HK-2 (cell line): Measurements from ENCODE around the gene EEF1AKMT1.
"Not testable (repeated sequence)": the region's sequence is repeated elsewhere in the genome, so short reads cannot be mapped to it uniquely, and the experiment has no call there.

Experiments used
- DNase-seq: peaks from one replicate; pipeline ENCODE4 v3.0.0-alpha.2; 2018; ENCODE audit not compliant: unreplicated experiment

The EEF1AKMT1 gene

DNA sequence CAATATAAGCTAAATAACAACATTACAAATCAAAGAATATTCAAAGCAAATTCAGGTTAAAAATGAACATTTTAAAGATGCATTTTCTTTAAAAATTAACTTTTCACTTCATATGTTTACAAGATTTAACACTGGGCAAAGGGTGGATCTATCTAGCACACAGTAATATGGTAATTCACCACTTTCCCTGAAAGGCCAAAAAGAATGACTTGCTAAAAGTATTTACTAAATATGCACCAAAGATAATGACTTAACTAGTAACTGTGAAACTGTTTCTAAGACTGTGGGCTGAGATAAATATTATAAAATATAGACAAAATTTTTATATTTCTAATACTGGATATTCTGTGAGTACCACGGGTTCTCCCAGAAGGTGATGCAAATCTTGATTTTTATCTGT is 4.5 kb upstream of the EEF1AKMT1 start:
- DNase-seq, result no peak

- DNase-seq, result no peak
Measured at GRCh38 chr13:20776751-20777150, 3.0 kb upstream of the EEF1AKMT1 start.

DNA sequence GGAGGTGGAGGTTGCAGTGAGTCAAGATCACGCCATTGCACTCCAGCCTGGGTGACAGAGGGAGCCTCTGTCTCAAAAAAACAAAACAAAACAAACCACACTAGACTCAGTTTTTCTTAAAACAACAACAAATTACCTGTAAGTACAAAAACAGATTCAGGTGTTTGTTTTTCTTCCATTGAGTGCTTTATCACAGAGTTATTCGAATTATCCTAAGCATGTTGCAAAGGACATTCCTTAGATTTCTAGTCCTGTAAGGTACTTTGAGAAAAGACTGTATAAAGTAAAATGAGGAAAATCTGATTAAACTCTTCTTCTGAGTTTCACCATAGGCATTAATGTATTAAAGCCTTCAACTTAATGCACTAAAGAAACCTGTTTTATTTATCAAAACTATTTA is 2.2 kb upstream of the EEF1AKMT1 start:
- no peak for DNase-seq

DNA sequence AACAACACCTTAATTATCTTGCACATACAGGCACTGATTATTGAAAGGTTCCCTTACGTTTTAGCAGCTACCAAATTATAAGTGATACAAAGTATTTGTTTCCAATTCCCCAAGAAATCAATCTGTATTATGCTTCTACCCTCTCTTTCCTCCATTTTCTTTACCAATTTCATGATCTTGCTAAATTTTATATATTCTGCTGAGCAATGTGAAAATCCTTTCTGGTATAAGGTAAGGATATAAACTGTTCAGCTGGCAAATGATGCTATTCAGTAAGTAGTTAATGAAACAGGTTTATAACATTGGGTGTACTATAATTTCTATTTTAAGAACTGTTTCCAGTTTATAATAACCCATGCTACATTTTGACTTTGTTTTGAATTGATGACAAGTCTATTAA is 985 bp upstream of the EEF1AKMT1 start:
- no peak for DNase-seq

GRCh38 chr13:20772401-20773131 is 1.2 kb downstream of the EEF1AKMT1 start:
- no peak for DNase-seq

- no peak for DNase-seq
Measured at GRCh38 chr13:20769834-20770233, 3.9 kb downstream of the EEF1AKMT1 start.

DNA sequence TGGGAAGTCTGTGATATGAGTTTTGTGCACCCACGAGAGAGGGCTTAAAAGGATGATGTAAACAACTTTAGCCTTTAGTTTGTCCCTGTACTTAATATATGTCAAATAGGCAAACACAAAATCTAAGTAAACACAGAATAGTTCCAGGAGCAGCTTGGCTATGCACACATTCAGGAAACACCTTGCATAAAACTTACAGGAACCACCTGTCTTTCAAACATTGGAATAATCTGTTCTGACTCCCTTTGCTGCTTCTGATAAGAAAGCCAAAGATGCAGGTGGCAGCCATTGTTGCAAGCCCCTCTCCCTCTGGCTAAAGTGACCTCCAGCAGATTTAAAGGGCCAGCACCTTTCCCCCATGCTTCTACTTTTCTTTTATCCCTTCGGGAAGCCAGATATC is 4.7 kb downstream of the EEF1AKMT1 start:
- DNase-seq, result no peak

GRCh38 chr13:20767309-20767943 is 6.3 kb downstream of the EEF1AKMT1 start:
- no peak for DNase-seq

DNA sequence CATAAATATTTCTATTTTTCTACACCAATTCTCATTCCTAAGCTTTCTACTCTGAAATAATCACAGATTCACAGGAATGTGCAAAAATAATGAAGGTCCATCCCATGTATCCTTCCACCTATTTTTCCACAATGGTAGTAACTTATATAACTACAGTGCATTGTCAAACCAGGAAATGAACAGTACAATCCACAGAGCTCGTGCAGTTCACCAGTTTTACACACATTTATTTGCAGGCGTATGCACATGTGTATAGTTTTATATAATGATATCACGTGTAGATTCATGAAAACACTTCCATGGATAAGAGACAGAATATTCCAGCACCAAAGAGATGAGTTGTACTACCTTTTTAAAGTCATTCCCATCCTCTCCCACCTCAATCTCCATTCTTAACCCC is 12.9 kb downstream of the EEF1AKMT1 start:
- DNase-seq, result no peak

DNA sequence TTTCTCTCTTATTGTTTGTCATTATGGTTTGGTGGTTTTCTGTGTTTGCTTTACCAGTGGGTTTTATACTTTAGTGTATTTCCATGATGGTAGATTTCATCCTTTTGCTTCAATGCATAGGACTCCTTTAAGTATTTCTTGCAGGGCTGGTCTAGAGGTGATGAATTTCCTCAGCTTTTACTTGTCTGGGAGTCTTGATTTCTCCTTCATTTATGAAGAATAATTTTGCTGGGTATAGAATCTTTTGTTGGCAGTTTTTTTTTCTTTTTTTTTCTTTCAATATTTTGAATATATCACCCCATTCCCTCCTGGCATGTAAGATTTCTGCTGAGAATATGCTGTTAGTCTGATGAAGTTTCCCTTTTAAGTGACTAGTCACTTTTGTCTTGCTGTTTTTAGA is 19.8 kb downstream of the EEF1AKMT1 start:
- no peak for DNase-seq

DNA sequence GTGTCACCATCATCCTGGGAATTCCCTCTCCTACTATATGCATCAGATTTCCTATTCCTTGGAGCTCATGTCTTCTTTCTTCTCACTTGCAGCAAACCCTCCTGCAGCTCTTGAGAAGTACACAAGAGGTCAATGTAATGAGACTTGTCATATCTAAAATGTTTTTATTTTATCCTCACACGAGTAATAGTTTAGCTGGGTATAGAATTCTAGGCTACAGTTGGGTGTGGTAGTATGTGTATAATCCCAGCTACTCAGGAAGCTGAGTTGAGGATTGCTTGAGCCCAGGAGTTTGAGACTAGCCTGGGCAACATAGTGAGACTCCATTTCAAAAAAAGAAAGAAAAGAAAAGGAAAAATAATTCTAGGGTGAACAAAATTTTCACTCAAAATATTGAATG is 24.4 kb downstream of the EEF1AKMT1 start:
- DNase-seq, result no peak

DNA sequence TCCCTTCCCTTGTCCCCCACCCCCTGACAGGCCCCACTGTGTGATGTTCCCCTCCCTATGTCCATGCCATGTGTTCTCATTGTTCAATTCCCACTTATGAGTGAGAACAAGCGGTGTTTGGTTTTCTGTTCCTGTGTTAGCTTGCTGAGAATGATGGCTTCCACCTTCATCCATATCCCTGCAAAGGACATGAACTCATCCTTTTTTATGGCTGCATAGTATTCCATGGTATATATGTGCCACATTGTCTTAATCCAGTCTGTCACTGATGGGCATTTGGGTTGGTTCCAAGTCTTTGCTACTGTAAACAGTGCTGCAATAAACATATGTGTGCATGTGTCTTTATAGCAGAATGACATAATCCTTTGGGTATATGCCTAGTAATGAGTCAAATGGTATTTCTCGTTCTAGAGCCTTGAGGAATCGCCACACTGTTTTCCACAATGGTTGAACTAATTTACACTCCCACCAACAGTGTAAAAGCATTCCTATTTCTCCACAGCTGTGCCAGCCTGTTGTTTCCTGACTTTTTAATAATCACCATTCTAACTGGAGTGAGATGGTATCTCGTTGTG is 29.8 kb downstream of the EEF1AKMT1 start:
- DNase-seq, result not testable (repeated sequence)

DNA sequence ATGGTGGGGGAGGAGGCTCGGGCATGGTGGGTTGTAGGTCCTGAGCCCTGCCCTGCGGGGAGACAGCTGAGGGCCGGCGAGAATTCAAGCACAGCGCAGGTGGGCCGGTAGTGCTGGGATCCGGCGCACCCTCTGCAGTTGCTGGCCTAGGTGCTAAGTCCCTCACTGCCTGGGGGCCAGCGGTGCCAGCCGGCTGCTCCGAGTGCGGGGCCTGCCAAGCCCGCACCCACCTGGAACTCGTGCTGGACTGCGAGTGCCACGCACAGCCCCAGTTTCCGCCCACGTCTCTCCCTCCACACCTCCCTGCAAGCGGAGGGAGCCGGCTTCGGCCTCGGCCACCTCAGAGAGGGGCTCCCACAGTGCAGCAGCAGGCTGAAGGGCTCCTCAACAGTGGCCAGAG is 33.7 kb downstream of the EEF1AKMT1 start:
- DNase-seq, result no peak

DNA sequence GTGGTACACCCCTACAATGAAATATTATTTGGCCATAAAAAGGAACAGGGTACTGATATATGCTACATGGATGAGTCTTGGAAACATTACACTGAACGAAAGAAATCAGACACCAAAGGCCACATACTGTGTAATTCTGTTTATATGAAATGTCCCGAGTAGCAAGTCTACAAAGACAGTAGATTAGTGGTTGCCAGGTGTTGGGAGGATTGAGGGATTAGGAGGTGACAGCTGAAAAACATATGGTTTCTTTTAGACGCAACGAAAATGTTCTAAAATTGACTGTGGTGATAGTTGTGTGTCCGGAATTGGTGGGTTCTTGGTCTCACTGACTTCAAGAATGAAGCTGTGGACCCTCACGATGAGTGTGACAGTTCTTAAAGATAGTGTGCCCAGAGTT is 35.1 kb downstream of the EEF1AKMT1 start:
- no peak for DNase-seq

GRCh38 chr13:20729633-20730585 is 43.9 kb downstream of the EEF1AKMT1 start:
- DNase-seq, result no peak

DNA sequence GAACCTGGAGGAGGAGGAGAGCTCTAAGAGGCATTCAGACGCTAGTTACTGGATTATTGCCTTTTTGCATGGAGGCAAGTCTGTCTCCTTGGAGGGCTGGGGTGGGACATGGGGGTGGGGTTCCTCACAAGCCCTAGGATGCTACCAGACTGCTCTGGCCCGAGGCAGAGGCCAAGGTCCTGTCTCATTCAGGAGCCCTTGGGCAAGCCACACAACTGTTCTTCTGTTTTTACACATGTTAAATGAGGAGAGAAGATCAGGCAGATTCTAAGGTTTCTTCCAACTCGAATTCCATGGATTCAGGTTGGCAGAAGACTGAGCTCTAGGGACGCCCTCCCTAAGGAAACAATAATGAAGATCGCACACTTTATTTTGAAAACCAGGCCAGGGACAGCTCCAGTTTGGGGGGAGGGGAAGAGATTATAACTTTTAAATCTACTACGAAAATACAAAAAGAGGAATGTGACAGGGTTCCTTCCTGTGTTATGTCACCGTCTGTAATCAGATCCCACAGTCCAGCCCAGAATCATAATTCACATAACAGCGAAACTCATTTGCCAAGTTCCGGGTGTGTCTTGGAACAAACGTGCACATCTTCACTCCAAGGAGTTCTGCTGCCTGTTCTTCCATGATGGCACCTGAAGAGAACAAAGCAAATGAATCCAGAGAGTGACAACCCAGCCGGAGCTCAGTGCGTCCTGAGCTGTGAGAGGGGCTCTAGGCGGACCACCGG is 45.0 kb downstream of the EEF1AKMT1 start:
- no peak for DNase-seq

GRCh38 chr13:20727856-20728255 is 45.9 kb downstream of the EEF1AKMT1 start:
- no peak for DNase-seq

DNA sequence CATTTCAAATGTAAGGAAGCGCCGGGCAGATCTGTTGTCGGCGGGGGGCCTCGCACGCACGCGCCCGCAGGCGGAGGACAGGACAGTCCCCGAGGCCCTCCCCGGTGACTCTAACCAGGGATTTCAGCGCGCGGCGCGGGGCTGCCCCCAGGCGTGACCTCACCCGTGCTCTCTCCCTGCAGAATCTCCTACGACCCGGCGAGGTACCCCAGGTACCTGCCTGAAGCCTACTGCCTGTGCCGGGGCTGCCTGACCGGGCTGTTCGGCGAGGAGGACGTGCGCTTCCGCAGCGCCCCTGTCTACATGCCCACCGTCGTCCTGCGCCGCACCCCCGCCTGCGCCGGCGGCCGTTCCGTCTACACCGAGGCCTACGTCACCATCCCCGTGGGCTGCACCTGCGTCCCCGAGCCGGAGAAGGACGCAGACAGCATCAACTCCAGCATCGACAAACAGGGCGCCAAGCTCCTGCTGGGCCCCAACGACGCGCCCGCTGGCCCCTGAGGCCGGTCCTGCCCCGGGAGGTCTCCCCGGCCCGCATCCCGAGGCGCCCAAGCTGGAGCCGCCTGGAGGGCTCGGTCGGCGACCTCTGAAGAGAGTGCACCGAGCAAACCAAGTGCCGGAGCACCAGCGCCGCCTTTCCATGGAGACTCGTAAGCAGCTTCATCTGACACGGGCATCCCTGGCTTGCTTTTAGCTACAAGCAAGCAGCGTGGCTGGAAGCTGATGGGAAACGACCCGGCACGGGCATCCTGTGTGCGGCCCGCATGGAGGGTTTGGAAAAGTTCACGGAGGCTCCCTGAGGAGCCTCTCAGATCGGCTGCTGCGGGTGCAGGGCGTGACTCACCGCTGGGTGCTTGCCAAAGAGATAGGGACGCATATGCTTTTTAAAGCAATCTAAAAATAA is 52.1 kb downstream of the EEF1AKMT1 start:
- no peak for DNase-seq

GRCh38 chr13:20721058-20721453 is 52.7 kb downstream of the EEF1AKMT1 start:
- DNase-seq, result no peak

- no peak for DNase-seq
Measured at GRCh38 chr13:20720499-20720898, 53.3 kb downstream of the EEF1AKMT1 start.
